Thyroid gland (tissue), 4 donors: ENCODE data around the gene CNGA3. TPM values are rescaled to one million over a fixed set of nuclear protein-coding genes. Genes with fewer than 3 reads are reported as not detected.
A peak's percentile ranks its signal among the peaks of the same experiment; 100 is the strongest.

Experiments used
- DNase-seq, 2 donors: peaks; one replicate each; pipeline ENCODE4 v3.0.0-alpha.2; 2019
- H3K27ac ChIP-seq, 3 donors: fragments of 200-600 bp; sonication (generic); 1 replicate in 2 of 3; 2 replicates in 1 of 3; pipeline ENCODE4 v1.5.1; 2016 to 2019; ENCODE audit warnings: mild to moderate bottlenecking in 1 of 3, moderate library complexity in 1 of 3
- H3K27me3 ChIP-seq: fragments of 200-600 bp; sonication (generic); one replicate; pipeline ENCODE4 v1.5.1; 2019
- H3K36me3 ChIP-seq, 2 donors: fragments of 200-600 bp; sonication (generic); one replicate each; pipeline ENCODE4 v1.5.1; 2016 to 2019
- H3K4me1 ChIP-seq, 2 donors: fragments of 200-600 bp; sonication (generic); one replicate each; pipeline ENCODE4 v1.5.1; 2017 to 2019
- H3K4me3 ChIP-seq, 3 donors: fragments of 200-600 bp; sonication (generic); replicated peaks in 1 of 3; 1 replicate in 2 of 3; 2 replicates in 1 of 3; pipeline ENCODE4 v1.5.1; 2016; ENCODE audit warnings: mild to moderate bottlenecking in 1 of 3
- H3K9me3 ChIP-seq: fragments of 200-600 bp; sonication (generic); one replicate; pipeline ENCODE4 v1.5.1; 2017
- CTCF ChIP-seq, 6 experiments: fragments of 200-600 bp in 3 of 6; fragments of 450-650 bp in 3 of 6; sonication (generic) in 3 of 6; IDR thresholded peaks; one replicate each; pipeline ENCODE4 v1.5.1; 2016 to 2019; ENCODE audit warnings: antibody characterized with exemption in 6 of 6, mild to moderate bottlenecking in 2 of 6, inconsistent platforms in 1 of 6, moderate library complexity in 1 of 6
- POLR2A ChIP-seq, 2 donors: fragments of 450-650 bp; IDR thresholded peaks; one replicate each; pipeline ENCODE4 v1.6.1; 2017; ENCODE audit warnings: antibody characterized with exemption in 2 of 2, mild to moderate bottlenecking in 2 of 2, moderate library complexity in 1 of 2
- whole genome bisulfite sequencing, 2 donors: methylation state at CpG; one replicate each; pipeline ENCODE4 v1.1.5; 2017; 5-methylcytosine and 5-hydroxymethylcytosine counted together
- intact Hi-C: fragments of 100-400 bp; cut with DNase I; formaldehyde crosslinking; loops from one replicate; pipeline ENCODE4 v1.15.1; 2023
- total RNA-seq, 4 donors: library from RNA; depleted of rRNA; stranded (reverse); fragments of >200 nt; gene quantifications; one replicate each; pipeline ENCODE4 v1.2.3, GENCODE V29; 2016

The CNGA3 gene
- total RNA-seq, 4 donors from 2014 or later = 0.54 TPM; not detected in 3

- no peak for TF ChIP-seq POLR2A (IDR thresholded peaks at IDR 0.05)
- no peak for TF ChIP-seq CTCF (IDR thresholded peaks at IDR 0.05)
- intact Hi-C loops = loop anchor here (10.0 kb wide), 1 partner anchor 578 kb away; no protein-coding TSS in a partner anchor
- Histone ChIP-seq H3K36me3 (no peaks in the 10 kb centered on the region), H3K4me3 (no peak overlapping the region), H3K4me1 (peaks cover 4 to 18% of the 10 kb centered on the region in 2 donors), H3K27ac (no peak overlapping the region), H3K9me3 (no peaks in the 10 kb centered on the region), H3K27me3 (no peaks in the 10 kb centered on the region)
- WGBS, 2 donors = 20 to 31% methylated on average over 6 of the region's 6 CpGs
- DNase-seq = no peak
These were observed 36.9 kb downstream of the CNGA3 start for GRCh38 chr2:98383166-98383565.

- Histone ChIP-seq H3K4me3 (no peak overlapping the region), H3K27me3 (no peaks in the 10 kb centered on the region), H3K27ac (no peak overlapping the region), H3K4me1 (no peaks in the 10 kb centered on the region), H3K9me3 (no peaks in the 10 kb centered on the region), H3K36me3 (no peaks in the 10 kb centered on the region)
- 8 to 9% methylated on average over 7 of the region's 7 CpGs for WGBS, 2 donors
- intact Hi-C loops = loop anchor here (10.0 kb wide), 1 partner anchor 580 kb away; no protein-coding TSS in a partner anchor
- peak; percentile 63 to 69 for DNase-seq
- TF ChIP-seq CTCF (IDR thresholded peaks at IDR 0.05) (peak; percentile 82 to 93 (median 88)), POLR2A (IDR thresholded peaks at IDR 0.05) (no peak)
These were observed 38.9 kb downstream of the CNGA3 start for GRCh38 chr2:98385050-98385699.

GRCh38 chr2:98387478-98387877 is 41.2 kb downstream of the CNGA3 start:
- Histone ChIP-seq H3K9me3 (no peaks in the 10 kb centered on the region), H3K27ac (no peak overlapping the region), H3K36me3 (no peaks in the 10 kb centered on the region), H3K4me1 (no peaks in the 10 kb centered on the region), H3K4me3 (no peak overlapping the region), H3K27me3 (no peaks in the 10 kb centered on the region)
- intact Hi-C loops = loop anchor here (10.0 kb wide), 1 partner anchor 583 kb away; no protein-coding TSS in a partner anchor
- no peak for TF ChIP-seq POLR2A (IDR thresholded peaks at IDR 0.05)
- TF ChIP-seq CTCF (IDR thresholded peaks at IDR 0.05) = no peak
- WGBS, 2 donors = 88 to 95% methylated on average over 15 to 16 of the region's 16 CpGs
- no peak for DNase-seq

- no peaks in the 10 kb centered on the region for H3K4me1 ChIP-seq
- no peak overlapping the region for H3K4me3 ChIP-seq
- TF ChIP-seq POLR2A (IDR thresholded peaks at IDR 0.05) (no peak), CTCF (IDR thresholded peaks at IDR 0.05) (no peak)
- no peaks in the 10 kb centered on the region for H3K9me3 ChIP-seq
- H3K27me3 ChIP-seq = no peaks in the 10 kb centered on the region
- H3K27ac ChIP-seq = no peak overlapping the region
- WGBS, 2 donors = 86 to 87% methylated on average over 15 of the region's 15 CpGs
- DNase-seq = no peak
- intact Hi-C loops = loop anchor here (10.0 kb wide), 1 partner anchor 583 kb away; no protein-coding TSS in a partner anchor
- H3K36me3 ChIP-seq = no peaks in the 10 kb centered on the region
These were observed 41.8 kb downstream of the CNGA3 start for GRCh38 chr2:98388081-98388480.

GRCh38 chr2:98388601-98389250 is 42.5 kb downstream of the CNGA3 start:
- Histone ChIP-seq H3K36me3 (no peaks in the 10 kb centered on the region), H3K27ac (no peak overlapping the region), H3K9me3 (no peaks in the 10 kb centered on the region), H3K27me3 (no peaks in the 10 kb centered on the region), H3K4me3 (no peak overlapping the region), H3K4me1 (no peaks in the 10 kb centered on the region)
- 87 to 88% methylated on average over 13 to 17 of the region's 17 CpGs for WGBS, 2 donors
- DNase-seq = no peak
- intact Hi-C loops = loop anchor here (10.0 kb wide), 1 partner anchor 584 kb away; no protein-coding TSS in a partner anchor
- TF ChIP-seq CTCF (IDR thresholded peaks at IDR 0.05) = no peak
- TF ChIP-seq POLR2A (IDR thresholded peaks at IDR 0.05) = no peak
